Renal cortex interstitium (tissue), 11 donors: ENCODE data around the gene DSCAML1. TPM values are rescaled to one million over a fixed set of nuclear protein-coding genes. Genes with fewer than 3 reads are reported as not detected.

ENCODE experiments used
- DNase-seq, 11 donors: peaks; one replicate each; pipeline ENCODE4 v3.0.0-alpha.2; 2013; ENCODE audit warnings: low read depth in 9 of 11, low spot score in 4 of 11; ENCODE audit errors: extremely low read depth in 1 of 11
- polyA plus RNA-seq, 3 donors: library from polyadenylated mRNA; unstranded; fragments of 120-200 nt; gene quantifications; one replicate each; pipeline ENCODE4 v1.2.1, GENCODE V29; 2013; ENCODE audit not compliant: insufficient read length in 3 of 3

Gene DSCAML1
- polyA plus RNA-seq, 3 donors: 2.7 to 4.4 (median 3.0) TPM

- no peak for DNase-seq
Observed at GRCh38 chr11:117560780-117561530, 236.1 kb downstream of the DSCAML1 start.

- no peak for DNase-seq
Observed at GRCh38 chr11:117559698-117560097, 237.3 kb downstream of the DSCAML1 start.

- DNase-seq: no peak
Observed at GRCh38 chr11:117557361-117557760, 239.7 kb downstream of the DSCAML1 start.

GRCh38 chr11:117554601-117555333, 242.2 kb downstream of the DSCAML1 start:
- no peak for DNase-seq

GRCh38 chr11:117552626-117553025, 244.4 kb downstream of the DSCAML1 start:
- DNase-seq: no peak

- DNase-seq: no peak
Observed at GRCh38 chr11:117551761-117552343, 245.2 kb downstream of the DSCAML1 start.

- no peak for DNase-seq
Observed at GRCh38 chr11:117550466-117550865, 246.6 kb downstream of the DSCAML1 start.

GRCh38 chr11:117549417-117549816, 247.6 kb downstream of the DSCAML1 start:
- DNase-seq: no peak

GRCh38 chr11:117548876-117549275, 248.1 kb downstream of the DSCAML1 start:
- DNase-seq: no peak

- DNase-seq: no peak
Observed at GRCh38 chr11:117547946-117548345, 249.1 kb downstream of the DSCAML1 start.

GRCh38 chr11:117547195-117547850, 249.7 kb downstream of the DSCAML1 start:
- no peak for DNase-seq

- no peak for DNase-seq
Observed at GRCh38 chr11:117546431-117547194, 250.4 kb downstream of the DSCAML1 start.

GRCh38 chr11:117545706-117546105, 251.3 kb downstream of the DSCAML1 start:
- no peak for DNase-seq

- no peak for DNase-seq
Observed at GRCh38 chr11:117544130-117544800, 252.8 kb downstream of the DSCAML1 start.

- DNase-seq: no peak
Observed at GRCh38 chr11:117541211-117541610, 255.8 kb downstream of the DSCAML1 start.

- peak in 2 of 11 donors; percentile 53 to 54 for DNase-seq
Observed at GRCh38 chr11:117538263-117539135, 258.5 kb downstream of the DSCAML1 start.

- DNase-seq: no peak
Observed at GRCh38 chr11:117535850-117536411, 261.1 kb downstream of the DSCAML1 start.
